H9 (cell line): Measurements from ENCODE around the gene KCNMA1. TPM values are rescaled to one million over a fixed set of nuclear protein-coding genes. Genes with fewer than 3 reads are reported as not detected.

Source experiments
- DNase-seq: peaks from one replicate; pipeline ENCODE4 v3.0.0-alpha.2; 2017
- H2AFZ ChIP-seq: one replicate; pipeline ENCODE4 v1.6.1; 2013; ENCODE audit warnings: mild to moderate bottlenecking, low read length, control low read depth, moderate library complexity
- H2AK5ac ChIP-seq: 2 replicates; pipeline ENCODE4 v1.6.1; 2013; ENCODE audit warnings: low read length, control low read depth, mixed read lengths; ENCODE audit not compliant: insufficient read length
- H2BK120ac ChIP-seq: one replicate; pipeline ENCODE4 v1.6.1; 2013; ENCODE audit warnings: low read depth, mild to moderate bottlenecking, low read length, control low read depth, inconsistent platforms; ENCODE audit not compliant: poor library complexity, severe bottlenecking
- H2BK12ac ChIP-seq: 2 replicates; pipeline ENCODE4 v1.6.1; 2013; ENCODE audit warnings: low read length, control low read depth, mixed read lengths, low read depth; ENCODE audit not compliant: insufficient read length
- H2BK15ac ChIP-seq: 2 replicates; pipeline ENCODE4 v1.6.1; 2013; ENCODE audit warnings: low read depth, low read length, control low read depth
- H2BK20ac ChIP-seq: one replicate; pipeline ENCODE4 v1.6.1; 2013; ENCODE audit warnings: low read depth, mild to moderate bottlenecking, low read length, control low read depth, inconsistent platforms; ENCODE audit not compliant: poor library complexity, severe bottlenecking
- H2BK5ac ChIP-seq: 2 replicates; pipeline ENCODE4 v1.6.1; 2013; ENCODE audit warnings: low read length, control low read depth, mixed read lengths; ENCODE audit not compliant: insufficient read length
- H3K14ac ChIP-seq: 2 replicates; pipeline ENCODE4 v1.6.1; 2013; ENCODE audit warnings: low read length, control low read depth; ENCODE audit not compliant: insufficient read depth
- H3K18ac ChIP-seq: 2 replicates; pipeline ENCODE4 v1.6.1; 2013; ENCODE audit warnings: low read depth, mild to moderate bottlenecking, mixed read lengths, low read length, control low read depth; ENCODE audit not compliant: insufficient read length
- H3K23ac ChIP-seq: 2 replicates; pipeline ENCODE4 v1.6.1; 2013; ENCODE audit warnings: low read length, control low read depth, mixed read lengths, low read depth; ENCODE audit not compliant: insufficient read length
- H3K23me2 ChIP-seq: 2 replicates; pipeline ENCODE4 v1.6.1; 2013; ENCODE audit warnings: low read depth, mild to moderate bottlenecking, mixed read lengths, low read length, control low read depth; ENCODE audit not compliant: insufficient read length, poor library complexity, severe bottlenecking
- H3K27ac ChIP-seq: 2 replicates; pipeline ENCODE4 v1.5.1; 2013; ENCODE audit warnings: low read length, control low read depth, mixed read lengths, low read depth; ENCODE audit not compliant: insufficient read length
- H3K27me3 ChIP-seq: 2 replicates; pipeline ENCODE4 v1.6.1; 2013; ENCODE audit warnings: low read length, control low read depth, inconsistent platforms; ENCODE audit not compliant: insufficient read depth
- H3K4ac ChIP-seq: 2 replicates; pipeline ENCODE4 v1.6.1; 2013; ENCODE audit warnings: low read depth, mild to moderate bottlenecking, control low read depth, inconsistent platforms, low read length, moderate library complexity
- H3K4me1 ChIP-seq: 2 replicates; pipeline ENCODE4 v1.6.1; 2013; ENCODE audit warnings: low read length, control low read depth, inconsistent platforms; ENCODE audit not compliant: insufficient read depth
- H3K4me2 ChIP-seq: 2 replicates; pipeline ENCODE4 v1.6.1; 2013; ENCODE audit warnings: low read length, control low read depth, mixed read lengths; ENCODE audit not compliant: insufficient read length, insufficient read depth
- H3K56ac ChIP-seq: 2 replicates; pipeline ENCODE4 v1.6.1; 2013; ENCODE audit warnings: low read depth, mild to moderate bottlenecking, mixed read lengths, low read length, control low read depth; ENCODE audit not compliant: insufficient read length
- H3K79me1 ChIP-seq: 2 replicates; pipeline ENCODE4 v1.6.1; 2013; ENCODE audit warnings: low read depth, mild to moderate bottlenecking, moderate library complexity, low read length, control low read depth, inconsistent platforms; ENCODE audit not compliant: insufficient read depth, poor library complexity, severe bottlenecking
- H3K79me2 ChIP-seq: 2 replicates; pipeline ENCODE4 v1.6.1; 2013; ENCODE audit warnings: low read length, control low read depth, inconsistent platforms; ENCODE audit not compliant: insufficient read depth
- H3K9ac ChIP-seq: 2 replicates; pipeline ENCODE4 v1.6.1; 2013; ENCODE audit warnings: low read length, control low read depth, mixed read lengths; ENCODE audit not compliant: insufficient read length; ENCODE audit errors: extremely low read depth
- H3K9me3 ChIP-seq: one replicate; pipeline ENCODE4 v1.6.1; 2013; ENCODE audit warnings: low read depth, low read length, inconsistent platforms; ENCODE audit not compliant: control insufficient read depth
- H3T11ph ChIP-seq: one replicate; pipeline ENCODE4 v1.6.1; 2013; ENCODE audit warnings: mild to moderate bottlenecking, low read length, control low read depth, inconsistent platforms
- H4K20me1 ChIP-seq: one replicate; pipeline ENCODE4 v1.6.1; 2013; ENCODE audit not compliant: control insufficient read depth, insufficient read length, insufficient read depth
- H4K5ac ChIP-seq: 2 replicates; pipeline ENCODE4 v1.6.1; 2013; ENCODE audit warnings: low read depth, mild to moderate bottlenecking, mixed read lengths, low read length, control low read depth; ENCODE audit not compliant: insufficient read length
- H4K8ac ChIP-seq: replicated peaks from 2 replicates; pipeline ENCODE4 v1.6.1; 2013; ENCODE audit warnings: low read length, control low read depth, mixed read lengths, low read depth; ENCODE audit not compliant: insufficient read length
- H4K91ac ChIP-seq: 2 replicates; pipeline ENCODE4 v1.6.1; 2013; ENCODE audit warnings: low read depth, mild to moderate bottlenecking, moderate library complexity, mixed read lengths, low read length, control low read depth; ENCODE audit not compliant: insufficient read length
- H3K27ac Mint-ChIP-seq, 3 experiments: 2 replicates in 2 of 3; 3 replicates in 1 of 3; pipeline ENCODE4 v1.8.0; 2020 to 2021; ENCODE audit warnings: mixed read lengths in 3 of 3, mild to moderate bottlenecking in 1 of 3, moderate library complexity in 1 of 3
- H3K27me3 Mint-ChIP-seq: 2 replicates; pipeline ENCODE4 v1.8.0; 2021; ENCODE audit warnings: low read depth, mild to moderate bottlenecking, moderate library complexity, mixed read lengths
- H3K36me3 Mint-ChIP-seq, 3 experiments: 2 replicates in 2 of 3; 3 replicates in 1 of 3; pipeline ENCODE4 v1.8.0; 2020 to 2021; ENCODE audit warnings: low read depth in 3 of 3, mixed read lengths in 3 of 3; ENCODE audit not compliant: insufficient read depth in 1 of 3
- H3K4me1 Mint-ChIP-seq, 2 experiments: 2 replicates each; pipeline ENCODE4 v1.8.0; 2020; ENCODE audit warnings: mixed read lengths in 2 of 2
- H3K4me3 Mint-ChIP-seq, 2 experiments: 2 replicates in 1 of 2; 3 replicates in 1 of 2; pipeline ENCODE4 v1.8.0; 2020 to 2021; ENCODE audit warnings: mild to moderate bottlenecking in 2 of 2, mixed read lengths in 2 of 2, moderate library complexity in 1 of 2
- H3K9me3 Mint-ChIP-seq, 2 experiments: 2 replicates in 1 of 2; 3 replicates in 1 of 2; pipeline ENCODE4 v1.8.0; 2020; ENCODE audit warnings: mild to moderate bottlenecking in 2 of 2, mixed read lengths in 2 of 2, moderate library complexity in 1 of 2
- total RNA-seq: library from RNA; stranded (reverse); gene quantifications from 2 replicates; pipeline ENCODE4 v1.2.1, GENCODE V29; 2021
- TF ChIP-seq, protein P1 (sequence below): fragments of 200-600 bp; sonication (generic); conservative IDR thresholded peaks from 3 replicates; pipeline ENCODE4 v1.8.0; 2021; ENCODE audit warnings: antibody characterized with exemption, mild to moderate bottlenecking

The KCNMA1 gene
- total RNA-seq, 1 experiment from 2014 or later, result 2.0 TPM

DNA sequence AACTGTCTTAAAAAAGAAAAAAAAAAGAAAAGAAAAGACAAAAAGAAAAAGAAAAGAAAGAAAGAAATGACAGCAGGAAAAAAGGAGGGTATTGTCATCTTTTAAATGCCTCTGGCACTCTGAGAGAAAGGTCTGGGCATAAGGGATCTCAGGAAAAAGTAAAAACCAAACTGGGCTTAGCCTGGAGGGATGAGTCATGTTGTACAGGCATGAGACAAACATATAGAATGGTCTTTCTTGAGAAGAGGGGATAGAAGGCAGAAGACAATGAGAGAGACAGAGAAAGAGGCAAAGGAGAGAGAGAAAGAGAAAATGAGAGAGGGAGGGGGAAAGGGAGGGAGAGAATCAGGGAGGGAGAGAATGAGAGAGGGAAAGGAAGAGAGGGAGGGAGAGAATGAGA lies 32.3 kb upstream of the KCNMA1 start:
- Histone ChIP-seq H4K20me1 (no peaks in the 10 kb centered on the region), H3K4me2 (no peak overlapping the region), H3K79me2 (no peaks in the 10 kb centered on the region), H2BK15ac (no peak overlapping the region), H4K91ac (no peak overlapping the region), H2AFZ (no peak overlapping the region), H3K9ac (no peak overlapping the region), H3K27me3 (no peaks in the 10 kb centered on the region), H3K23ac (no peak overlapping the region), H4K5ac (no peak overlapping the region), H2BK120ac (no peak overlapping the region), H2BK5ac (no peak overlapping the region), H2AK5ac (no peak overlapping the region), H2BK20ac (no peak overlapping the region), H3K27ac (no peak overlapping the region), H2BK12ac (no peak overlapping the region), H3K79me1 (no peaks in the 10 kb centered on the region), H3K18ac (no peak overlapping the region), H3K4me1 (no peaks in the 10 kb centered on the region; the same call in 1 of the 2 replicates), H3K9me3 (no peaks in the 10 kb centered on the region), H3T11ph (no peak overlapping the region), H3K56ac (no peak overlapping the region), H4K8ac (no peak overlapping the region), H3K14ac (no peak overlapping the region), H3K23me2 (no peaks in the 10 kb centered on the region), H3K4ac (no peak overlapping the region)
- H3K27ac Mint-ChIP-seq, result no peak overlapping the region; a peak in 1 of 7 replicates
- no peak for DNase-seq
- H3K4me1 Mint-ChIP-seq, result peaks cover 12 to 27% of the 10 kb centered on the region in 2 experiments
- no peaks in the 10 kb centered on the region; a peak in 2 of 7 replicates for H3K36me3 Mint-ChIP-seq
- no peak overlapping the region for H3K4me3 Mint-ChIP-seq
- peaks cover 16% of the 10 kb centered on the region for H3K27me3 Mint-ChIP-seq
- TF ChIP-seq, protein P1, sequence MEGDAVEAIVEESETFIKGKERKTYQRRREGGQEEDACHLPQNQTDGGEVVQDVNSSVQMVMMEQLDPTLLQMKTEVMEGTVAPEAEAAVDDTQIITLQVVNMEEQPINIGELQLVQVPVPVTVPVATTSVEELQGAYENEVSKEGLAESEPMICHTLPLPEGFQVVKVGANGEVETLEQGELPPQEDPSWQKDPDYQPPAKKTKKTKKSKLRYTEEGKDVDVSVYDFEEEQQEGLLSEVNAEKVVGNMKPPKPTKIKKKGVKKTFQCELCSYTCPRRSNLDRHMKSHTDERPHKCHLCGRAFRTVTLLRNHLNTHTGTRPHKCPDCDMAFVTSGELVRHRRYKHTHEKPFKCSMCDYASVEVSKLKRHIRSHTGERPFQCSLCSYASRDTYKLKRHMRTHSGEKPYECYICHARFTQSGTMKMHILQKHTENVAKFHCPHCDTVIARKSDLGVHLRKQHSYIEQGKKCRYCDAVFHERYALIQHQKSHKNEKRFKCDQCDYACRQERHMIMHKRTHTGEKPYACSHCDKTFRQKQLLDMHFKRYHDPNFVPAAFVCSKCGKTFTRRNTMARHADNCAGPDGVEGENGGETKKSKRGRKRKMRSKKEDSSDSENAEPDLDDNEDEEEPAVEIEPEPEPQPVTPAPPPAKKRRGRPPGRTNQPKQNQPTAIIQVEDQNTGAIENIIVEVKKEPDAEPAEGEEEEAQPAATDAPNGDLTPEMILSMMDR, result no peak
- H3K9me3 Mint-ChIP-seq, result no peaks in the 10 kb centered on the region
